Limb (tissue), 2 donors: ENCODE results near the gene LSS.

Experiments
- DNase-seq, 2 donors: peaks; one replicate each; pipeline ENCODE4 v3.0.0-alpha.2; 2016; ENCODE audit errors: extremely low spot score in 2 of 2

Gene LSS

GRCh38 chr21:46154955-46155513 lies 73.5 kb downstream of the LSS start:
- DNase-seq: peak in 1 of 2 donors; percentile 26

GRCh38 chr21:46154155-46154954 lies 74.2 kb downstream of the LSS start:
- DNase-seq: no peak

GRCh38 chr21:46153247-46154154 lies 75.1 kb downstream of the LSS start:
- peak; percentile 32 to 63 for DNase-seq

- DNase-seq: peak in 1 of 2 donors; percentile 34
Measured at GRCh38 chr21:46152927-46153246, 75.7 kb downstream of the LSS start.

- DNase-seq: peak in 1 of 2 donors; percentile 20
Measured at GRCh38 chr21:46151989-46152926, 76.3 kb downstream of the LSS start.

- peak in 1 of 2 donors; percentile 32 for DNase-seq
Measured at GRCh38 chr21:46151261-46151988, 77.1 kb downstream of the LSS start.

GRCh38 chr21:46150491-46151121 lies 78.0 kb downstream of the LSS start:
- DNase-seq: no peak

- DNase-seq: peak in 1 of 2 donors; percentile 26
Measured at GRCh38 chr21:46150073-46150472, 78.5 kb downstream of the LSS start.

- no peak for DNase-seq
Measured at GRCh38 chr21:46149205-46149901, 79.2 kb downstream of the LSS start.

GRCh38 chr21:46148106-46148505 lies 80.5 kb downstream of the LSS start:
- no peak for DNase-seq

GRCh38 chr21:46147429-46147828 lies 81.1 kb downstream of the LSS start:
- DNase-seq: peak in 1 of 2 donors; percentile 26

GRCh38 chr21:46146856-46147255 lies 81.7 kb downstream of the LSS start:
- DNase-seq: peak in 1 of 2 donors; percentile 22

GRCh38 chr21:46145840-46146691 lies 82.5 kb downstream of the LSS start:
- peak in 1 of 2 donors; percentile 27 for DNase-seq

- peak in 1 of 2 donors; percentile 24 for DNase-seq
Measured at GRCh38 chr21:46145159-46145839, 83.3 kb downstream of the LSS start.

- DNase-seq: no peak
Measured at GRCh38 chr21:46144464-46145070, 84.0 kb downstream of the LSS start.

- DNase-seq: no peak
Measured at GRCh38 chr21:46142582-46143473, 85.7 kb downstream of the LSS start.
